Measurements from ENCODE around the gene MYT1.

GRCh38 chr20:64206614-64207013 lies 42.4 kb downstream of the MYT1 start:
- TF ChIP-seq EP300 (IDR thresholded peaks at IDR 0.05), result no peak
- TF ChIP-seq CTCF (IDR thresholded peaks at IDR 0.05), result no peak
- no peak for TF ChIP-seq POLR2AphosphoS5 (IDR thresholded peaks at IDR 0.05)
